GM12892 (cell line): Measurements from ENCODE around the gene PRSS38.

Source experiments
- POLR2A ChIP-seq: IDR thresholded peaks from 2 replicates; pipeline ENCODE4 v1.6.1; 2011; ENCODE audit warnings: low read depth, low read length, control low read depth
- POLR2AphosphoS5 ChIP-seq: IDR thresholded peaks from 2 replicates; pipeline ENCODE4 v1.6.1; 2011; ENCODE audit warnings: low read depth, low read length, control low read depth
- TAF1 ChIP-seq: IDR thresholded peaks from 2 replicates; pipeline ENCODE4 v1.6.1; 2011; ENCODE audit warnings: low read depth, mild to moderate bottlenecking, control low read depth, low read length, borderline replicate concordance

GRCh38 chr1:227844320-227845146 lies 29.1 kb downstream of the PRSS38 start:
- TF ChIP-seq POLR2A (no peak), POLR2AphosphoS5 (no peak), TAF1 (no peak)
